ENCODE results near the gene FCHO2.
A peak's percentile ranks its signal among the peaks of the same experiment; 100 is the strongest.

The FCHO2 gene

GRCh38 chr5:73116506-73116905 is 160.7 kb downstream of the FCHO2 start:
- no peak for DNase-seq

- DNase-seq, result no peak
These were observed 161.4 kb downstream of the FCHO2 start for GRCh38 chr5:73117088-73117740.

GRCh38 chr5:73118391-73118973 is 162.6 kb downstream of the FCHO2 start:
- no peak for DNase-seq

GRCh38 chr5:73119451-73120157 is 163.8 kb downstream of the FCHO2 start:
- DNase-seq, result no peak

- peak; percentile 25 for DNase-seq
These were observed 164.6 kb downstream of the FCHO2 start, which contains the start of gene TMEM171 for GRCh38 chr5:73120222-73121118. TSS of gene TMEM171 (plus strand) at chr5:73120575. CDS start at chr5:73123374, 2,799 bp downstream.

GRCh38 chr5:73121119-73121463 is 165.2 kb downstream of the FCHO2 start:
- DNase-seq, result no peak

GRCh38 chr5:73122875-73123810 is 167.3 kb downstream of the FCHO2 start:
- no peak for DNase-seq

- DNase-seq, result no peak
These were observed 169.4 kb downstream of the FCHO2 start for GRCh38 chr5:73125289-73125688.

GRCh38 chr5:73126381-73126780 is 170.5 kb downstream of the FCHO2 start:
- DNase-seq, result no peak

GRCh38 chr5:73126957-73127356 is 171.1 kb downstream of the FCHO2 start:
- no peak for DNase-seq

- peak; percentile 10 for DNase-seq
These were observed 173.3 kb downstream of the FCHO2 start for GRCh38 chr5:73129143-73129542.

GRCh38 chr5:73130811-73131210 is 175.0 kb downstream of the FCHO2 start:
- DNase-seq, result no peak

- DNase-seq, result no peak
These were observed 176.0 kb downstream of the FCHO2 start for GRCh38 chr5:73131711-73132425.

GRCh38 chr5:73132759-73133158 is 176.9 kb downstream of the FCHO2 start:
- DNase-seq, result no peak

- DNase-seq, result no peak
These were observed 179.2 kb downstream of the FCHO2 start for GRCh38 chr5:73135021-73135420.

GRCh38 chr5:73135429-73136054 is 179.7 kb downstream of the FCHO2 start:
- DNase-seq, result peak; percentile 58

GRCh38 chr5:73136055-73136562 is 180.3 kb downstream of the FCHO2 start:
- no peak for DNase-seq

GRCh38 chr5:73137563-73138530 is 182.0 kb downstream of the FCHO2 start:
- no peak for DNase-seq

GRCh38 chr5:73139485-73139884 is 183.6 kb downstream of the FCHO2 start:
- no peak for DNase-seq
